NCI-H1092 treated with DMSO at 0.1 percent for 48 hours (cell line): ENCODE results near the gene USP8.
"Not testable (repeated sequence)": the region's sequence is repeated elsewhere in the genome, so short reads cannot be mapped to it uniquely, and the experiment has no call there.

Source experiments
- DNase-seq: peaks from one replicate; lab custom pipeline; 2025; lab: John Stamatoyannopoulos, UW

USP8 gene

DNA sequence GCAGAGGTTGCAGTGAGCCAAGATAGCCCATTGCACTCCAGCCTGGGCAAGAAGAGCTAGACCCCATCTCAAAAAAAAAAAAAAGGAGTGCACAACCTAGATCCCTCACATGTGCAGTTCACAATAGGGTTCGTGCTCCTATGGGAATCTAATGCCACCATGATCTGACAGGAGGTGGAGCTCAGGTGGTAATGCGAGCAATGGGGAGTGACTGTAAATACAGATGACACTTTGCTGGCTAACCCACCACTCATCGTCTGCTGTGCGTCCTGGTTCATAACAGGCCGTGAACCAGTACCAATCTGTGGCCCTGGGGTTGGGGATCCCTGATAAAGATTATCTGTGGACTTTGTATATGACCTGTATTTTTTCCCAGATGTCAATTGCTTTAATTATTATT lies 16.7 kb downstream of the USP8 start:
- DNase-seq = no peak

DNA sequence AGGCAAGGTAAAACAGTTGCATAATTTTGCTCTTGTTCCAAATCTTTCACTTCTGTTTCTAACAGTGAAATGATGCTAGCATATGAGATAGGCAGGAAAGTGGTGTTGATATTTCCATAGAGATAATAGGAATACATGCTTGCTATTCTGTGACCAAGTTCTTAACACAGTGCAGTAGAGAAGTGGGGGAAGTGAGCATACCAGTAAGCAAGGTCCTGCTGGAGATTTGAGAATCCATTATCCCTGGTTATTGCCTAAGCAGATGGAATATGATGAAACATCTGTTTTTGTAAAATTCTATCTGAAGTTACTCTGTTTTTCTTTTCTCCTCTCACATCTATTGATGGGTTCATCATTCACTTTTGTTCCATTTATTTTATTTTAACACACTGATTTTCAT lies 28.7 kb downstream of the USP8 start:
- no peak for DNase-seq

DNA sequence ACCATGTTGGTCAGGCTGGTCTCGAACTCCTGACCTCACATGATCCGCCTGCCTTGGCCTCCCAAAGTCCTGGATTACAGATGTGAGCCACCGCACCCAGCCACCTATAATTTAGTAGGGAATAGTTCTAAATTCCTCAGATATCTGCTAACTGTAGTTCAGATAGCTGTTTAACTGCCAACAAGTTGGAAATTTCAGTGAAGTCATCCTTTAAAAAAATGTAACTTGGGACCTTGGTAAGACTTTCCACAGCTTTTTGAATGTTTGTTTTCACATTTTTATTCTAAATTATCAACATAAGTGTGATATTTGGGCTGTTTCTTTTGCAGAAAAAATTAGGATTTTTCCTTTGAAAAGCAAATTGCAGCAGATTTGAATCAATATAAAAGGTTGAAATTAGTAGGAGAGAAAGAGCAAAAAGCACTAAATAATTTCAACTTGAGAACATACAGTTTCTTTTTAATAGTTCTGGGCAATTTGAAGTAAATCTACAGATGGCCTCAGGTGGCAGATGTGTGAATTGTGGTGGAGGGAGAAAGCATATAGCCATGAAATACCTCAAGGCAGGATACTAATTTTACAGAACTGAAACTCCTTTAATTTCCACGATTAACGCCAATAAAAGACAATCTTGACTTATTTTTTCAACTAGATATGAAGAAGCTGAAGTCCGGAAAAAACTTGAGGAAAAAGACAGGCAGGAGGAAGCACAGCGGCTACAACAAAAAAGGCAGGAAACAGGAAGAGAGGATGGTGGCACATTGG lies 34.3 kb downstream of the USP8 start:
- DNase-seq = no peak

DNA sequence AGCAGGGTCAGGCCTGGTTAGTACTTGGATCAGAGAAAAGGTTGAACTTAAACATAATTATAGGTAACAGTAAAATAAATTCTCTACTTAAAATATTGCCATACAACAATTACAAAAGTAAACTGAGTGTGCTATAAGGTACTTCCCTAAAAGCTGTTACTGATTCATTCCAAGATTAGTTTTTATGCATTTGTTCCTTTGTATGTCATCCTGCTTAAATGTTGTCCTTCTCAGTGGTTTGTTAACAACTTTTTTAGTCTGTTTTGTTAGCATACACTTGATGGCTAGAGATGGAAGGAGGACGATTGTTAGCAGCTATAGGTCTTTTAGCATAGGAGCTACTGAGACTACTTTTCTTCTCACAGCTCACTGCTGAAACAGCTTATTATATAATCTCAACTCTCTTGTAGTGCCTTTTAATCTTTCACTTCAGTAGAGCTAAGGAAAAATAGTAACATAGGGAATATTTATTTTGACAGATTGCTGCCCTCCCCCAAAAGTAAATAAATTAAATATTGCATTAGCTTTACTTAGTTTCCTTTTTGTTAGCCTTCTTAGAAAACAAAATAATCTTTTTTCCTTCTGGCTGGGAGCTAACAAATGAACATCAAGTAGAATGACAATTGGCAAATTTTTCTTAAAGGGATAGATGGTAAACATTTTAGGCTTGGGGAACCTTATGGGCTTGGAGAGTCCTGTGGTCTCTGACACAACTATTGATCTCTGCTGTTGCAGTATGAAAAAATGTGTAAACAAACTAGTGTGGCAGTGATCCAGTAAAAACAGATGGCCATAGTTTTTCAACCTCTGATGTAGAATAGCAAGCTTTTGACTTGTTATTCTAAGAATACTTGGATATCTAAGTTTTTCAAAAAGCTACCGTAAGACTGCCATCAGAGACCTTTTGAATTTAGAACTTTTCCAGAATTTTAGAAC lies 39.5 kb downstream of the USP8 start:
- no peak for DNase-seq

DNA sequence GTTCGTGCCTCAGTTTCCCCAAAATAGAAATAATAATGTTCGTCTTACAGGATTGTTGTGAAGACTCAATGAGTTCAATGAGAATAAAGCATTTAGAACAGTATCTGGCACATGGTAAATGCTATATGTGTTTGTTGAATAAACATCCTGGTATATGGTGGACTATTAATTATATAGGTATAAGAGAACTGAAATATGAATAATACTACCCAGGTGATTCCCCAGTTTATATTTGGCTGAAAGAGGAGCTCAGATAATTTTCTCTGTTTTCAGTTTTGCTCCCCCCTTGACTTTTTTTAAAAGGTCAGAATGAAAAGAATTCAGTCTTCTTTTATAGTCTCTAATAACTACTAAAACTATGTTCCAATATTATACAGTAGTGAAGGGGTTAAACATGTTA lies 46.9 kb downstream of the USP8 start:
- DNase-seq = no peak

DNA sequence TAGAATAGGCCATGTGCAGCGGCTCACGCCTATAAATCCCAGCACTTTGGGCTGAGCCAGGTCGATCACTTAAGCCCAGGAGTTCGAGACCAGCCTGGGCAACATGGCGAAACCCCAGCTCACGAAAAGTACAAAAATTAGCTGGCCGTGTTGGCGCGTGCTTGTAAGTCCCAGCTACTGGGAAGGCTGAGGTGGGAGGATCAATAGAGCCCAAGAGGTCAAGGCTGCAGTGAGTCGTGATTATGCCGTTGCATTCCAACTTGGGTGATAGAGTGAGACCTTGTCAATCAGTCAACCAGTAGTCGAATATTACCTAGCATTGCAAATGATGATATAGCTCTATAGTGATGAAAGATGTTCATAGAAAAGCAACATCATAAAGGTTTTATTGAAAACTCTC lies 51.9 kb downstream of the USP8 start:
- DNase-seq = no peak

DNA sequence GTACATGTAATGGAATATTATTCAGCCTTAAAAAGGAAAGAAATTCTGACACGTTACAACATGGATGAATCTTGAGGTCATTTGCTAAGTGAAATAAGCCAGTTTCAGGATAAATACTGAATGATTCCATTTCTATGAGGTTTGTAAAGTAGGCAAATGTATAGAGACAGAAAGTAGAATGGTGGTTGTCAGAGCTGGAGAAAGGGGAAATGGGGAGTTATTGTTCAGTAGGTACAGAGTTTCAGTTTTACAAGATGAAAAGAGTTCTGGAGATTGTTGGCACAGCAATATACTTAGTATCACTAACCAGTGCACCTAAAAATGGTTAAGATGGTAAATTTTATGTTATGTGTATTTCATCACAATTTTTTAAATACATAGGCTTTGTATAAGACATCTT lies 60.6 kb downstream of the USP8 start:
- DNase-seq = no peak

DNA sequence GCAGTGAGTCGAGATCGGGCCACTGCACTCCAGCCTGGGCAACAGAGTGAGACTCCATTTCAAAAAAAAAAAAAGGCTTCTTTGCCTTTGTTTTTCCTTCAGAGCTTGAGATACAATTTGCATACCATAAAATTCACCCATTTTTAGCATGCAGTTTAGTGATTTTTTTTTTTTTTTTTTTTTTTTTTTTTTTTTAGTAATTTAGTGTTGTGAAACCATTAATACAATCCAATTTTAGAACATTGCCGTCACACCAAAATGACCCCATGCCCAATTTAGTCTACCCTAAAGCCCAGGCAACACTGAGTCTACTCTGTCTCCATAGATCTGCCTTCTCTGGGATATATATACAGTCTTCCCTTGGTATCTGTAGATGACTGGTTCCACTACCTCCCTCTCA lies 61.2 kb downstream of the USP8 start:
- DNase-seq = no peak

DNA sequence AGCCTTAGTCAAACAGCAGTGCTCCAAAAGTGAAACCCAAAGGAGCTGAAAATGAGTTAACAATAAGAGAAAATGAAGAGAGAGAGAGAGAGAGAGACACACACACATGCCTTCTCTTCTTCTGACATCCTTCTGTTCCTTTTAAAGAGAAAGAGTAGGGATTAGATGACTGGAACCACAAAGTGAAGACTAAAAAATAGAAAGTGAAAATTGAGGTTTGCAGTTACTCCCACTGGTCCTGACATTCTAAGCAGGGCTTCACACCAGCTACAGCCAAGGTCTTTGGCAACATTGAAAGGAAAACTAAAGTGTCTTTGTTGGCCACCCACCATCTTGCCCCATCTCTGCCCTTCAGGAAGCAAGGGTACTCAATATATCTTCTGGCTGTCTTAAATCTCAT lies 63.1 kb downstream of the USP8 start:
- DNase-seq = no peak

DNA sequence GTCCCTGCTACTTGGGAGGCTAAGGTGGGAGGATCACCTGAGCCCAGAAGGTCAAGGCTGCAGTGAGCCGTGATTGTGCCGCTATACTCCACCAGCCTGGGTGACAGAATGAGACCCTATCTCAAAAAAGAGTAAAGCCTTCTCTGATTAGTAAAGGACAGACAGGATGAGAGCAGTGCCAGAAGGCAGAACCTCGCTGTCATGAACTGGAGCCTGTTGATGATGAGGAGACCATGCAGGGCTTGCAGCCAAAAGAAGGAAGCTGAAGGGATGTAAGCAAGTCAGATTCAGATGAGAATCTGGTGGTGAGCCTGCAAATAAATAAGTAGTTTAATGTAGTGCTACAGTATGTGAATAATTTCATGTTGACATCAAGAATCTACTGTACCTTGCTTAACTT lies 69.4 kb downstream of the USP8 start:
- no peak for DNase-seq

DNA sequence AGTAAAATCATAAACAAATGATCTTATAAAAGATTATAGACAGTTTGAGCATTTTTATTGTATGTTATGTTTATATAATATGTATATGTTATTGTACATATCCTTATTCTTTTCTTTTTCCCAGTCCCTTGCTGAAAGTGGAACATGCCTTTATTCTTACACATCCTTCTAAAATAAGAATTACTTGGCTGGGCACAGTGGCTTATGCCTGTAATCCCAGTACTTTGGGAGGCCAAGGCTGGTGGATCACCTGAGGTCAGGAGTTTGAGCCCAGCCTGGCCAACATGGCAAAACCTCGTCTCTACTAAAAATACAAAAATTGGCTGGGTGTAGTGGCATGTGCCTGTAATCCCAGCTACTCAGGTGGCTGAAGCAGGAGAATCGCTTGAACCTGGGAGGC lies 70.3 kb downstream of the USP8 start:
- not testable (repeated sequence) for DNase-seq

DNA sequence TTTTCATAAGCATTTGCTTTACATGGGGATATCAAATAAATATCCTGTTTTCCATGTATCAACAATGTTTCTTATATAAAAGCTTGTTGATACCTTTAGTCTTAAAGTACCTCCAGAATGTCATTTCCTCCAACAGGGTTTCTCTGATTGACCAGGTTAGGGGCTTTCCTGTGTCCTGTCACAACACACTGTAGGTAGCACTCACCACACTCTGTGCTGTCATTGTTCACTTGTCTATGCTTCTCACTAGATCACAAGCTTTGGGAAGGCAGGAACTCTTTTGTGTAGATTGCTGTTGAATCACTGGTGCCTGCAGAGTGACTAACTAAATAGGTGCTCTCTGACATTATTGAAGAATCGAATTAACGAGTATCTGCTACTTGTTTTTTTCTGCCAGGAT lies 72.5 kb downstream of the USP8 start:
- no peak for DNase-seq

DNA sequence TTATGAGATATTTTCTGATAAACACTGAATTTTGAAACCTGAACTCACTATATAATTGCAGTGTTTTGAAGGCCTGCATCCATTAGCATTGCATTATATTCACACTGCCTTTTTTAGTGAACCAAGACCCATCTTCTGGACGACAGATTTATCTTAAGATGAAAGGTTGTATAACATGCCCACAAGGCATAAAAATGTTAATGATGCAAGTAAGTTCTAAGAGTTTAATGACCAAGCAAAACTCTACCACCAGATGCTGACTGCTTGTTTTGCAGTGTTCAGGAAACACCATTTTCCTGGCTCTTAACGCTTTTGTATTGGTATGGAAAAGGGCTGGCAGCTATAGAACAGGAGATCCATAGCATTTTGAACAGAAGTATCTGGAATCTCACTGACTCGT lies 76.1 kb downstream of the USP8 start:
- no peak for DNase-seq

DNA sequence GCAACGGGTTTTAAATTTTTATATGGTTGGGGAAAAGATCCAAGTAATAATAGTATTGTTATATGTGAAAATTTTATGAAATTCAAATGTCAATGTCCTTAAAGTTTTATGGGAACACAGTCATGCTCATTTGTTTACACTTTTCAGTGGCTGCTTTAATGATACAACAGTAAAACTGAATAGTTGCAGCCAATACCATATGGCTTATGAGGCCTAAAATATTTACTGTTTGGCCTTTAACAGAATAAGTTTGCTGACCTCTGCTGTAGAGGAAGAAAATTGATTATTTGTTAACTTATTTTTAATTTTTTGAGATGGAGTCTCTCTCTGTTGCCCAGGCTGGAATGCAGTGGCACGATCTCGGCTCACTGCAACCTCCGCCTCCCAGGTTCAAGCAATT lies 77.6 kb downstream of the USP8 start:
- no peak for DNase-seq

DNA sequence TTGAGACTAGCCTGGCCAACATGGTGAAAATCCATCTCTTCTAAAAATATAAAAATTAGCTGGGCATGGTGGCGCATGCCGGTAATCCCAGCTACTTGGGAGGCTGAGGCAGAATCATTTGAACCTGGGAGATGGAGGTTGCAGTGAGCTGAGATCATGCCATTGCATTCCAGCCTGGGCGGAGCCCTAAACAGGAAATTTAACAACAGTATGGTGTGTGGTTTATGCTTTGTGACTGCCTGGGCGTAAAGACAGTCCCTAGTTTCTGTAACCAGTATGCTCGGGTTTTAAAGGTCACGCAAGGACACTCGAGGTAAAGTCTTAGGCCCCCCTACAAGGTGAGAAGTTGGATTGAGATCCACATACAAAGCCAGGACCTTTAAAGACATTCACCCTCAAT lies 78.9 kb downstream of the USP8 start:
- no peak for DNase-seq

DNA sequence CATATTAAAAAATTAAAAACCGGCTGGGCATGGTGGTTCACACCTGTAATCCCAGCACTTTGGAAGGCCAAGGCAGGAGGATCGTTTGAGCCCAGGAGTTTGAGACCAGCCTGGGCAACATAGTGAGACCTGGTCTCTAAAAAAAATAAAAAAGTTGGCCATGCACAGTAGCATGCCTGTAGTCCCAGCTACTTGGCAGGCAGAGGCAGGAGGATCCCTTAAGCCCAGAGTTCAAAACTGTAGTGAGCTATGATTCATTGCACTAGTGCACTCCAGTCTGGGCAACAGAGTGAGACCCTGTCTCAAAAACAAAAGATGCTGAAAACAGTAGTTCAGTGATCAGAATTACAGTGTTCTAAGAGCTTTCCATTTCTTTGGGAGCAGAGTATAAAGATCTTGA lies 81.5 kb downstream of the USP8 start:
- not testable (repeated sequence) for DNase-seq

DNA sequence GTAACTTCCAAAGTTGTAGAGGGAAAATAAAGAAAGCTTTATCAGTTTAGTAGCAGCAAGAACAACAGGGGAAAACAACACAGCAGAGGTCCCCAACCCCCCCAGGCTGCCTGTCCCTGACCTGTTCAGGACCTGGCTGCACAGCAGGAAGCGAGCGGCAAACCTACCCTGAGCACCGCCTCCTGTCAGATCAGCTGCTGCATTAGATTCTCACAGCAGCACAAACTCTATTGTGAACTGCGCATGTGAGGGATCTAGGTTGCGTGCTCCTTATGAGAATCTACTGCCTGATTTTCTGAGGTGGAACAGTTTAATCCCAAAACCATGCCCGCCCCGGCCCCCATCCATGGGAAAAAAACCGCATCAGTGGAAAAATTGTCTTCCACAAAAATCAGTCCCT lies 81.9 kb downstream of the USP8 start:
- no peak for DNase-seq

DNA sequence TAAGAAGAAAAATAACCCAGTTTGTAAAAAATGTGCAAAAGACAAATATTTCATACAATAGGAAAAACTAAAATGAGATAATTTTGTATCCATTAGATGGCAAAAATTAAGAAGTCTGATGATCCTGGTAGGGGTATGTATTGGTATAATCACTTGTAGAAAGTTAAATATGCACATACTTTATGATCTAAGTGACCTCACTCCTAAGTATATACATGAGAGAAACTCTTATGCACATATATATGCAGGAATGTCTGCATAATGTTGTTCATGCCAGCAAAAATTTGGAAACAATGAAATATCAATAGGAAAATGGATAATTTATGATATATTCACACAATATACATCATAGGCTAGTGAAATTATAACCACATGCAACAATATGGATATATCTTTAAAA lies 88.8 kb downstream of the USP8 start:
- no peak for DNase-seq

DNA sequence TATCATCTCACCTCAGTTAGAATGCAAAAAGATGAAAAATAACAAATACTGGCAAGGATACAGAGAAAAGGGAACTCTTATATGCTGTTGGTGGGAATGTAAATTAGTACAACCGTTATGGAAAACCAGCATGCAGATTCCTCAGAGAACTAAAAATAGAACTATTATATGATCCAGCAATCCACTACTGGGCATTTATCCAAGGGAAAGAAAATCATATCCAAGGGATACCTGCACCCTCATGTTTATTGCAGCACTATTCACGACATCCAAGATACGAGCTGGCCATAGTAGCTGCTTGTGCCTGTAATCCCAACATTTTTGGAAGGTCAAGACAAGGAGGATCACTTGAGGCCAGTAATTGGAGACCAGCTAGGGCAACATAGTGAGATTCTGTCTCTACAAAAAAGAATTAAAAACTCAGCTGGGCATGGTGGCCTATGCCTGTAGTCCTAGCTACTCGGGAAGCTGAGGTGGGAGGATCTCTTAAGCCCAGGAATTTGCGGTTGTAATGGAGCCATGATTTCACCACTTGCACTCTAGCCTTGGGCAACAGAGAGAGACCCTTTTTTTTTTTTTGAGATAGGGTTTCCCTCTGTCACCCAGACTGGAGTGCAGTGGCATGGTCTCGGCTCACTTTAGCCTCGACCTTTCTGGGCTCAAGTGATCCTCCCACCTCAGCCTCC lies 95.7 kb downstream of the USP8 start:
- DNase-seq = no peak

DNA sequence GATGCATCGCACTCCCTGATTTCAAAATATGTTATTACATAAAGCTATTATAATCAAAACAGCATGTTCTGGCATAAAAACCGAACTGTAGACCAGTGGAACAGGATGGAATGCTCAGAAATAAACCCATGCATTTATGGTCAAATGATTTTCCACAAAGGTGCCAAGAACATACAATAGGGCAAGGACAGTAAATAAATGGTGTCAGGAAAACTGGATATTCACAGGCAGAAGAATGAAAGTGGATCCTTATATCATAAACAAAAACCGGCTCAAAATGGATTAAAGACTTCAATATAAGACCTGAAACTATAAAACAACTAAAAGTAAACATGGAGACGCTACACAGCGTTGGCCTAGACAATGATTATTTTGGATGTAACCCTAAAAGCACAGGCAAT lies 99.6 kb downstream of the USP8 start:
- no peak for DNase-seq

DNA sequence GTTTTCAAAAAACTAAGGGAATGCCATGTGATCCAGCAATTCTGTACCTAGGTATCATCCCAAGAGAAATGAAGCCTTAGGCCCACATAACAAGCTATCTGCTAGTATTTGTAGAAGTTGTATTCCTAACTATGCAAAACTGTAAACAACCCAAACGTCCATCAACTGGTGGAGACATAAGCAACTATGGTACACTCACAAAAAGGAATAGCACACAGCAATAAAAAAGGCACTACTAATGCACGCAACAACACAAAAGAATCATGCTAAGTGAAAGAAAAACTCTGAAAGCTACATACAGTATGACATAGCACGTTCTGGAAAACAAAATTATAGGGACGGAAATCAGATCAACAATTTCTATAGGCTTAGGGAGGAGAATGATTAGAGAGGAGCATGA lies 107.0 kb downstream of the USP8 start:
- DNase-seq = no peak

DNA sequence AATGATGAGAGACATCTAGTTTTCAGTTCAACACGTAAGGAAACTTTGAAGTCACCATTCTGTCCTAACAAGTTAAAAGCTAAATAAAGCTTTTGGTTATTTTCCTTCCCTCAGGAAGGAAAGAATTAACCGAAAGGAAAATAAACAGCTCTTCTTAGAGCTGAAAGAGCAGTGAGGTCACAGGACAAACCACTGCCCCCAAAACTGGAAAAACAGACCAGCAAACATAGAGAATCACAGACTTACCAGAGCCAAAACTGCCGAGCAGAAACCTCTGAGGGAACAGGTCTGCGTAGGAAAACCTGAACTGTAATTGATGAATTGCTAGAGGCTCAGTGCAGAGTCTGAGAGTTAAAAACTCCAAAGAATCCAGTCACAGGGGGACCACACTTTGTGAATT lies 107.6 kb downstream of the USP8 start:
- DNase-seq = no peak

DNA sequence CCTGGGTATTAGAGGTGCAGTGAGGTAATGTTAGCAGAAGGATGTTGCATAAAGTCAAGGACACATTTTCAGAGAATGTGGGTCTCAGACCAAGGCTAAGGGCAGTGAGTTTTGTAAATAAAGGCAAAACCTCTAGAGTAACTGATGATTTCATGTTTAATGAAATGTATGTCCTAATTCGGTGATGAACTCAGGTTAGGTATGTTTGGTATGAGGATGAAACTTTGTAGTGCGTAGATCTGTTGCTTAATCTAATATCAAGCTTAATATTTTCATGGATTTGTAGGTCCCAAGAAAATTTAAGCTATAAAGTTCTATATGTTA lies 118.6 kb downstream of the USP8 start:
- no peak for DNase-seq
